Colonic mucosa (tissue), 4 donors: ENCODE results near the gene IRGM. TPM values are rescaled to one million over a fixed set of nuclear protein-coding genes. Genes with fewer than 3 reads are reported as not detected.

Experiments
- DNase-seq: peaks from one replicate; pipeline ENCODE4 v3.0.0-alpha.2; 2020
- H3K27ac ChIP-seq: fragments of 200-600 bp; one replicate; pipeline ENCODE4 v1.8.0; 2021
- H3K27me3 ChIP-seq: fragments of 200-600 bp; one replicate; pipeline ENCODE4 v1.8.0; 2021
- H3K36me3 ChIP-seq: fragments of 200-600 bp; one replicate; pipeline ENCODE4 v1.8.0; 2021
- H3K4me1 ChIP-seq: fragments of 200-600 bp; one replicate; pipeline ENCODE4 v1.8.0; 2021; ENCODE audit warnings: mild to moderate bottlenecking
- H3K4me3 ChIP-seq: fragments of 200-600 bp; one replicate; pipeline ENCODE4 v1.8.0; 2021
- H3K9ac ChIP-seq, 2 donors: one replicate each; pipeline ENCODE4 v1.7.0; 2013; ENCODE audit warnings: control low read depth in 2 of 2, low read depth in 2 of 2, low read length in 2 of 2
- H3K9me3 ChIP-seq: fragments of 200-600 bp; one replicate; pipeline ENCODE4 v1.8.0; 2021
- intact Hi-C: fragments of 100-400 bp; cut with DNase I; formaldehyde crosslinking; loops from one replicate; pipeline ENCODE4 v1.14.1; 2022
- total RNA-seq, 2 donors: library from RNA; stranded (reverse); fragmentation: NEBNext Ultra II Directional in 1 of 2; extraction: Animal tissue kit (Norgen Biotek cat#: 25700) in 1 of 2; gene quantifications; one replicate each; pipeline ENCODE4 v1.2.1, GENCODE V29; 2021
- TF ChIP-seq, protein P1 (sequence below): fragments of 200-600 bp; IDR thresholded peaks from one replicate; pipeline ENCODE4 v1.8.0; 2022; ENCODE audit warnings: antibody characterized with exemption, mild to moderate bottlenecking
- donor health status: healthy.
- donor health status: DM: no; HTN: no; CAD: no.
- donor health status: DM: no; HTN: no; CAD: no.

IRGM gene
- total RNA-seq, 2 donors from 2014 or later, result not detected

GRCh38 chr5:150860246-150860821 is 14.0 kb downstream of the IRGM start:
- Histone ChIP-seq H3K27ac (no peak overlapping the region), H3K27me3 (no peaks in the 10 kb centered on the region), H3K4me1 (no peaks in the 10 kb centered on the region), H3K9me3 (no peaks in the 10 kb centered on the region), H3K4me3 (no peak overlapping the region), H3K9ac (no peak overlapping the region), H3K36me3 (no peaks in the 10 kb centered on the region)
- TF ChIP-seq, protein P1, sequence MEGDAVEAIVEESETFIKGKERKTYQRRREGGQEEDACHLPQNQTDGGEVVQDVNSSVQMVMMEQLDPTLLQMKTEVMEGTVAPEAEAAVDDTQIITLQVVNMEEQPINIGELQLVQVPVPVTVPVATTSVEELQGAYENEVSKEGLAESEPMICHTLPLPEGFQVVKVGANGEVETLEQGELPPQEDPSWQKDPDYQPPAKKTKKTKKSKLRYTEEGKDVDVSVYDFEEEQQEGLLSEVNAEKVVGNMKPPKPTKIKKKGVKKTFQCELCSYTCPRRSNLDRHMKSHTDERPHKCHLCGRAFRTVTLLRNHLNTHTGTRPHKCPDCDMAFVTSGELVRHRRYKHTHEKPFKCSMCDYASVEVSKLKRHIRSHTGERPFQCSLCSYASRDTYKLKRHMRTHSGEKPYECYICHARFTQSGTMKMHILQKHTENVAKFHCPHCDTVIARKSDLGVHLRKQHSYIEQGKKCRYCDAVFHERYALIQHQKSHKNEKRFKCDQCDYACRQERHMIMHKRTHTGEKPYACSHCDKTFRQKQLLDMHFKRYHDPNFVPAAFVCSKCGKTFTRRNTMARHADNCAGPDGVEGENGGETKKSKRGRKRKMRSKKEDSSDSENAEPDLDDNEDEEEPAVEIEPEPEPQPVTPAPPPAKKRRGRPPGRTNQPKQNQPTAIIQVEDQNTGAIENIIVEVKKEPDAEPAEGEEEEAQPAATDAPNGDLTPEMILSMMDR, result no peak
- DNase-seq, result no peak
- intact Hi-C loops, result no loop called here

- Histone ChIP-seq H3K4me1 (no peaks in the 10 kb centered on the region), H3K27ac (no peak overlapping the region), H3K9me3 (no peaks in the 10 kb centered on the region), H3K27me3 (no peaks in the 10 kb centered on the region), H3K4me3 (no peak overlapping the region), H3K36me3 (no peaks in the 10 kb centered on the region), H3K9ac (no peak overlapping the region)
- intact Hi-C loops, result no loop called here
- TF ChIP-seq, protein P1, result no peak
- no peak for DNase-seq
Observed at GRCh38 chr5:150862070-150862469, 15.7 kb downstream of the IRGM start.

DNA sequence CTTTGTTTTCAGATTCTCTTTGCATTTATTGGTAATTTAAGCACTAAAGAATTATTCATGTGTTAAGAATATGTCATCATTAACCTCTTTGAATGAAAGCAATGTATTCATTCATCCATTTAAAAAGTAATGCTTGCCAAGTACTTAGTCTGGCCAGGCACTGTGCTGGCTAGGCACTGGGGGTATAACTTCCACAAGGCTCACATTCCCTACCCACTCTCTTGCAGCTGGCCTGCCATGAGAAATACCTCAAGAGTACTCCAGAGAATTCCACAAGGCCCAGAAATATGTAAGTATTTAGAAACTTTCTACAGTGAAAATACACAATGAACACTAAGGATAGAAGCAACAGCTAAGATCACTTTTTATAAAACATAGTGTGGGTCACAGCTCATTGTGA is 33.0 kb downstream of the IRGM start:
- no peaks in the 10 kb centered on the region for H3K36me3 ChIP-seq
- TF ChIP-seq, protein P1, result no peak
- intact Hi-C loops, result no loop called here
- no peaks in the 10 kb centered on the region for H3K9me3 ChIP-seq
- H3K4me3 ChIP-seq, result no peak overlapping the region
- H3K4me1 ChIP-seq, result no peaks in the 10 kb centered on the region
- H3K9ac ChIP-seq, result no peak overlapping the region
- no peaks in the 10 kb centered on the region for H3K27me3 ChIP-seq
- no peak overlapping the region for H3K27ac ChIP-seq
- no peak for DNase-seq

GRCh38 chr5:150895431-150896428 is 49.4 kb downstream of the IRGM start:
- H3K36me3 ChIP-seq, result no peaks in the 10 kb centered on the region
- no peaks in the 10 kb centered on the region for H3K27me3 ChIP-seq
- H3K4me3 ChIP-seq, result no peak overlapping the region
- H3K9me3 ChIP-seq, result peaks cover 14% of the 10 kb centered on the region
- no peaks in the 10 kb centered on the region for H3K4me1 ChIP-seq
- no peak for DNase-seq
- TF ChIP-seq, protein P1, result no peak
- no peak overlapping the region for H3K9ac ChIP-seq
- intact Hi-C loops, result no loop called here
- H3K27ac ChIP-seq, result no peak overlapping the region

Other genes with a start within 250 kb of the IRGM start
- gene SYNPO, start 205.9 kb upstream of the IRGM start, total RNA-seq, result 10 to 100 TPM; 32.4 to 62.9 TPM
- under 1 TPM; 0.12 to 0.32 TPM for gene MYOZ3, start 185.3 kb upstream of the IRGM start, total RNA-seq
- 10 to 100 TPM; 40.0 to 42.6 TPM for gene RBM22, start 145.5 kb upstream of the IRGM start, total RNA-seq
- gene DCTN4, start 87.5 kb upstream of the IRGM start, total RNA-seq, result 10 to 100 TPM; 40.8 to 45.2 TPM
- gene SMIM3, start 67.8 kb upstream of the IRGM start, total RNA-seq, result 10 to 100 TPM; 10.1 to 12.6 TPM
- gene ZNF300, start 58.5 kb downstream of the IRGM start, total RNA-seq, result 1 to 10 TPM; 2.7 to 3.0 TPM
- gene GPX3, start 174.1 kb downstream of the IRGM start, total RNA-seq, result 10 to 100 TPM; 30.2 to 60.5 TPM
- 100 to 1,000 TPM; 153 to 220 TPM for gene TNIP1, start 234.5 kb downstream of the IRGM start, total RNA-seq